Activated T-helper 1 cell treated with anti-CD3 and anti-CD28 coated beads, Interleukin-12 subunit alpha, Interleukin-12 subunit beta, Interleukin-2, Interleukin-4 antibody, amounts not matched to agents 30 ng/mL and 10 ng/mL and 1 ng/mL, durations not matched to agents 14 hours and 24 hours and 36 hours (primary cell): ENCODE measurements around the gene SLC28A1. TPM values are rescaled to one million over a fixed set of nuclear protein-coding genes. Genes with fewer than 3 reads are reported as not detected.

Experiments used
- DNase-seq: peaks from one replicate; pipeline ENCODE4 v3.0.0; 2021; ENCODE audit warnings: low spot score
- H3K27ac Mint-ChIP-seq: one replicate; pipeline ENCODE4 v1.8.0; 2021; ENCODE audit warnings: mild to moderate bottlenecking, mixed read lengths
- H3K27me3 Mint-ChIP-seq: one replicate; pipeline ENCODE4 v1.8.0; 2022; ENCODE audit warnings: mild to moderate bottlenecking, moderate library complexity, mixed read lengths; ENCODE audit not compliant: insufficient read depth
- H3K36me3 Mint-ChIP-seq: one replicate; pipeline ENCODE4 v1.8.0; 2021; ENCODE audit warnings: low read depth, mixed read lengths
- H3K4me1 Mint-ChIP-seq: one replicate; pipeline ENCODE4 v1.8.0; 2021; ENCODE audit warnings: low read depth, mixed read lengths
- H3K4me3 Mint-ChIP-seq: one replicate; pipeline ENCODE4 v1.8.0; 2021; ENCODE audit warnings: mild to moderate bottlenecking, moderate library complexity, mixed read lengths
- H3K9me3 Mint-ChIP-seq: one replicate; pipeline ENCODE4 v1.8.0; 2021; ENCODE audit warnings: mixed read lengths
- intact Hi-C: fragments of 100-400 bp; cut with micrococcal nuclease; formaldehyde crosslinking; loops from one replicate; pipeline ENCODE4 v1.15.1; 2024
- total RNA-seq: library from RNA; stranded (reverse); gene quantifications from 2 replicates; pipeline ENCODE4 v1.2.3, GENCODE V29; 2022

The SLC28A1 gene
- total RNA-seq, 1 donor from 2014 or later: not detected

DNA sequence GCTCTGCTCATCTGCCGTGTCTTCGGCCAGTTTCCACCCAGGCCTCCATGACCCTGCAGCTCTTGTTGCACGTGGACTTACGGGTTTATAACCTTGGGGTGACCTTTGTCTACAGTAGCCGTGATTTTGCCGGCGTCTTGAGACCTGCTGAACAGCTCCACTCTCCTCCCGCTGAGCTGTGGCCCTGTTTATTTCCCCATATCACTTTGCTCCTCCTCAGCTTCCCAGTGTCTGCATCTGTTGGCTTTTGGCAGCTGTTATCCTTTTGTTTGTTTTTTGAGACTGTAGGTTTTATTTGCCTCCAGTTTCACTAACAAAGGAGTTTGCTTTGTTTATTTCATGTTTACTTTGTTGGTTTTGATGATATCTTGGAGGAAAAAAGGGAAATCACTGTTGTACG lies 29.3 kb upstream of the SLC28A1 start:
- no peak for DNase-seq
- Mint-ChIP-seq H3K36me3 (no peaks in the 10 kb centered on the region), H3K4me3 (no peak overlapping the region), H3K27me3 (peaks cover 2% of the 10 kb centered on the region), H3K4me1 (no peaks in the 10 kb centered on the region), H3K9me3 (no peaks in the 10 kb centered on the region), H3K27ac (no peak overlapping the region)
- intact Hi-C loops: no loop called here

- no peaks in the 10 kb centered on the region for H3K4me1 Mint-ChIP-seq
- intact Hi-C loops: no loop called here
- no peak overlapping the region for H3K4me3 Mint-ChIP-seq
- no peaks in the 10 kb centered on the region for H3K9me3 Mint-ChIP-seq
- no peaks in the 10 kb centered on the region for H3K36me3 Mint-ChIP-seq
- H3K27ac Mint-ChIP-seq: no peak overlapping the region
- H3K27me3 Mint-ChIP-seq: peaks cover 2% of the 10 kb centered on the region
- DNase-seq: no peak
These were observed 28.7 kb upstream of the SLC28A1 start for GRCh38 chr15:84855765-84856164.

GRCh38 chr15:84856731-84857417 lies 27.6 kb upstream of the SLC28A1 start:
- DNase-seq: no peak
- Mint-ChIP-seq H3K27ac (no peak overlapping the region), H3K9me3 (no peaks in the 10 kb centered on the region), H3K4me3 (no peak overlapping the region), H3K36me3 (no peaks in the 10 kb centered on the region), H3K4me1 (no peaks in the 10 kb centered on the region), H3K27me3 (peaks cover 2% of the 10 kb centered on the region)
- intact Hi-C loops: no loop called here

DNA sequence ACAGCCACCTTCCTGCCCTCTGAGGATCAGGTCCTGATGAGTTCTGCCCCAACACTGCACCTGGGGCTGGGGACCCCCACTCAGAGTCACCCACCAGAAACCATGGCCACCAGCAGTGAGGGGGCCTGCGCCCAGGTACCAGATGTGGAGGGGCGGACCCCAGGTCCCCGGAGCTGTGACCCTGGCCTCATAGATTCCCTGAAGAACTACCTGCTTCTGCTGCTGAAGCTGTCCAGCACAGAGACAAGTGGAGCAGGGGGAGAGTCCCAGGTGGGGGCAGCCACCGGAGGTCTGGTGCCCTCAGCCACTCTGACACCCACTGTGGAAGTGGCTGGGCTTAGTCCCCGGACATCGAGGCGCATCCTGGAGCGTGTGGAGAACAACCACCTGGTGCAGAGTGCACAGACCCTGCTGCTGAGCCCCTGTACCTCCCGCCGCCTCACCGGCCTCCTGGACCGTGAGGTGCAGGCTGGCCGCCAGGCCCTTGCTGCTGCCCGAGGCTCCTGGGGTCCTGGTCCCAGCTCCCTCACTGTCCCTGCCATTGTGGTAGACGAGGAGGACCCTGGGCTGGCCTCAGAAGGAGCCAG lies 27.0 kb upstream of the SLC28A1 start:
- no peak for DNase-seq
- H3K4me1 Mint-ChIP-seq: no peaks in the 10 kb centered on the region
- H3K27ac Mint-ChIP-seq: no peak overlapping the region
- no peaks in the 10 kb centered on the region for H3K36me3 Mint-ChIP-seq
- no peak overlapping the region for H3K4me3 Mint-ChIP-seq
- no peaks in the 10 kb centered on the region for H3K9me3 Mint-ChIP-seq
- peaks cover 2% of the 10 kb centered on the region for H3K27me3 Mint-ChIP-seq
- intact Hi-C loops: no loop called here

GRCh38 chr15:84858231-84858630 lies 26.2 kb upstream of the SLC28A1 start:
- Mint-ChIP-seq H3K9me3 (no peaks in the 10 kb centered on the region), H3K4me3 (no peak overlapping the region), H3K27ac (no peak overlapping the region), H3K4me1 (no peaks in the 10 kb centered on the region), H3K36me3 (no peaks in the 10 kb centered on the region), H3K27me3 (peaks cover 2% of the 10 kb centered on the region)
- DNase-seq: no peak
- intact Hi-C loops: no loop called here

- intact Hi-C loops: no loop called here
- Mint-ChIP-seq H3K36me3 (no peaks in the 10 kb centered on the region), H3K27me3 (peaks cover 5% of the 10 kb centered on the region), H3K9me3 (no peaks in the 10 kb centered on the region), H3K4me3 (no peak overlapping the region), H3K27ac (no peak overlapping the region), H3K4me1 (no peaks in the 10 kb centered on the region)
- DNase-seq: no peak
These were observed 25.3 kb upstream of the SLC28A1 start for GRCh38 chr15:84859144-84859543.

- Mint-ChIP-seq H3K4me3 (no peak overlapping the region), H3K9me3 (no peaks in the 10 kb centered on the region), H3K4me1 (no peaks in the 10 kb centered on the region), H3K36me3 (no peaks in the 10 kb centered on the region), H3K27me3 (peaks cover 5% of the 10 kb centered on the region), H3K27ac (no peak overlapping the region)
- DNase-seq: no peak
- intact Hi-C loops: no loop called here
These were observed 24.8 kb upstream of the SLC28A1 start for GRCh38 chr15:84859651-84860050.

DNA sequence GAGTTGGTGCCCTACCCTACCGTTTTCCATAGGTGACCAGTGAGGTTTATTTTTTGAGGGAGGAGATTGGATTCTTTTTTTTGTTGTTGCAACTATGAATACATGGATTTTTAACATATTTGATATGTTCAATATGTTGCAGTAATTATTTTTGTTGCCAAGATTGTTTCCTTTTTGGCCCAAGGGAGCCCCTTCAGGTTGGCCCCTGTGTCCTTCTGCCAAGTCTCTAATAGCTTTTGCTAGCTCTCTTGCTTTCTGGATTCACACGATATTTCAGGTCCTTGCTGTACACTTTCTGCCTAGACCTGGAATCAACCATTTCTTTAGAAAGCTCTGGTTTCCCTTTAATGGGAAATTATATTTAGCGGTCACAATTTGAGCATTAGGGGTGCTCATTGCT lies 22.7 kb upstream of the SLC28A1 start:
- peaks cover 3% of the 10 kb centered on the region for H3K27me3 Mint-ChIP-seq
- H3K4me3 Mint-ChIP-seq: no peak overlapping the region
- no peak for DNase-seq
- H3K27ac Mint-ChIP-seq: no peak overlapping the region
- H3K36me3 Mint-ChIP-seq: no peaks in the 10 kb centered on the region
- H3K4me1 Mint-ChIP-seq: no peaks in the 10 kb centered on the region
- intact Hi-C loops: no loop called here
- H3K9me3 Mint-ChIP-seq: no peaks in the 10 kb centered on the region

DNA sequence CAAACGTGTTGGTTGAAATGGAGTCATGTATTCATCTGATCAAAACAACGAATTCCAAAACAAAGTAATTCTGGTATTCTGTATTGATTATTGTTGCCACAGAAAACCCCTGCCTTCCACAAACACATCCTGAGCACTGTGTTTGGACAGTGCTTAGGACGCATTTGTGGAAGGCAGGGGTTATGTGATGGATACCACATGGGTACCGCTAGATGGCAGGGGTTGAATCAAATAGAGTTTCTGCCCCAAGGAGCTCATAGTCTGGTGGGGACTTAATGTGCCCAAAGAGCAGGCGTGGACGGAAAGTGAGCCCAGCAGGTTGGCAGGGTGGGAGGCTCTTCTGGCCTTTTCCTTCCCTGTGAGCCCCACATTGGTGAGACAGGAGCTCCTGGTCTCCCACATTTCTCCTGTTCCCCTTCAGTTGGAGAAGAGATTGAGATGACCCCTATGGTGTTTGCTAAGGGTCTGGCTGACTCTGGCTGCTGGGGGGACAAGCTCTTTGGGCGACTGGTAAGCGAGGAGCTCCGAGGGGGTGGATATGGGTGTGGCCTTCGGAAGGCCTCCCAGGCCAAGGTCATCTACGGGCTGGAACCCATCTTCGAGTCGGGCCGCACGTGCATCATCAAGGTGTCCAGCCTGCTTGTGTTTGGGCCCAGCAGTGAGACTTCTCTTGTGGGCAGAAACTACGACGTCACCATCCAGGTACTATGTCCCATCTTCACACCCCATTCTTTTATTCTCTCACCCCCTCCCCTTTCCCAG lies 22.1 kb upstream of the SLC28A1 start:
- no peaks in the 10 kb centered on the region for H3K9me3 Mint-ChIP-seq
- H3K27me3 Mint-ChIP-seq: peaks cover 3% of the 10 kb centered on the region
- intact Hi-C loops: no loop called here
- no peak overlapping the region for H3K27ac Mint-ChIP-seq
- no peaks in the 10 kb centered on the region for H3K4me1 Mint-ChIP-seq
- H3K4me3 Mint-ChIP-seq: no peak overlapping the region
- DNase-seq: no peak
- H3K36me3 Mint-ChIP-seq: no peaks in the 10 kb centered on the region

DNA sequence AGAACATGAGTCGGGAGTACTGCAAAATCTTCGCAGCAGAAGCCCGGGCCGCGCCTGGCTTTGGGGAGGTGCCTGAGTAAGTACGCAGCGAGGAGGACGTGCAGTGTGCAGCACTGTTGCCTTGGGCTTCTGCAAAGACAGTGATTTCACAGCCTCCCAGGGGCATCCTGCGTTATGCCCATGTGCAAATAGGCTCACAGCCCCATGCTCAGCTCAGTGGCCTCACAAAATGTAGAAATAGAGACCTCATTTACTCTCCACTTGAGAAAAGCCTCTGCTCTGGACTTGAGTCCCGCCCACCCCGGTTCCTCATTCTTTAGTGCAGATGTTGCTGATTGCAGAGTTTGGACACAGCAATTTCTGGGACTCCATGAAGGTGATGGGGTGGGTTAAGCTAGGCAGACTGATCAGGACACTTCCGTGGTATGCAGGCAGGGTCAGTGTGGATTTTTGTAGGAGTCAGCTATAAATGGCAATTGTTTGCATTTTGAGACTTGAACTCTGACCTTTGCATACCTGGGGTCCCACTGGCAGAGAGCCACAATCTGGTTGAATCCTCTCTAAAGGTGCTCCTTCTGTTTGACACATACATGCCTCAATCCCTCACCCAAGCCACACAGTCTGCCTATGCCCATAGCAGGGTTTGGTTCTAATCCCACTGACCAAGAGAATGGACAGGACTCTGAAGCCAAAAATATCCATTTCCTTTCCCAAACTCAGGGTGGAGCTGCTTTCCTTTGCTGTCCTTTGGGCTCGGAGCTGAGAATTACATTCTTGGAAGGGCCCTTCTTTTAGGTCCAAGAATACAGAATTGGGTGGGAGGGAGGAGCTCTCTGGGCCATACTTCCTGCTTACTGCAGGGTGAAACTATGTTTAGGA lies 20.7 kb upstream of the SLC28A1 start:
- peaks cover 3% of the 10 kb centered on the region for H3K27me3 Mint-ChIP-seq
- no peaks in the 10 kb centered on the region for H3K4me1 Mint-ChIP-seq
- no peak overlapping the region for H3K4me3 Mint-ChIP-seq
- no peaks in the 10 kb centered on the region for H3K36me3 Mint-ChIP-seq
- DNase-seq: no peak
- H3K9me3 Mint-ChIP-seq: no peaks in the 10 kb centered on the region
- intact Hi-C loops: no loop called here
- no peak overlapping the region for H3K27ac Mint-ChIP-seq

DNA sequence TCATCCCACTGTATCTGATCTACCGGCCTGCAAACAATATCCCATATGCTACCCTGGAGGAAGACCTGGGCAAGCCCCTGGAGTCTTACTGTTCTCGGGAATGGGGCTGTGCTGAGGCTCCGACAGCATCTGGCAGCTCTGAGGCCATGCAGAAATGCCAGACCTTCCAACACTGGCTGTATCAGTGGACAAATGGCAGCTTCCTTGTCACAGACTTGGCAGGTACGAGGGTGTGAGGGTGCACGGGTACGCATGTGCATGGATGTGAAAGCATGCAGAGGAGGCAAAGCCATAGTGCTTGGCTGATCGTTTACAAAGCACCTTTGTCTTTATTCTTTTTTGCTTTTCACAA lies 20.0 kb upstream of the SLC28A1 start:
- no peaks in the 10 kb centered on the region for H3K36me3 Mint-ChIP-seq
- peaks cover 3% of the 10 kb centered on the region for H3K27me3 Mint-ChIP-seq
- H3K4me3 Mint-ChIP-seq: no peak overlapping the region
- no peaks in the 10 kb centered on the region for H3K9me3 Mint-ChIP-seq
- intact Hi-C loops: no loop called here
- no peak overlapping the region for H3K27ac Mint-ChIP-seq
- no peak for DNase-seq
- no peaks in the 10 kb centered on the region for H3K4me1 Mint-ChIP-seq

DNA sequence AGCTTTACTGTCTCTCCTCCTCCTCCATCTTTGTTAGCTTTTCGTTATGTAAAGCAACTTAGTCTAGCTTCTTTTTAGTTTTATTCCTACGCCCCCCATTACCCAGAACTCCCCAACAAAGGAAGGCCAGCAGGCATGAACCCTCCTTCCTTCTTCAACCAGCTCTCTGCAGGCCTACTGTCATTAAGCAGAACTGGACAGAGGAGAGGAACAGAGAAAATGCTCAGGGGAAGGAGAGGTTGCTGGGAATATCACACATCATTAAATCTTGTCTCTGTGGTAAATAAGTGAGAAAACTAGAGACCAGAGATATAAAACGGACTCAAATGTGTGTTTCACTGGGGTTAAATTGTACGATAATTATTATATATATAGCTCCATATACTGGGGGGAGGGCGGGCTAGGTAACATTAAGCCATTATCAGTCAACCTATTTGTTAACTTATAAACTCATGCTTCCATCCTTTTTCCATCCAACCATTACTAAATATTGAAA lies 19.3 kb upstream of the SLC28A1 start:
- Mint-ChIP-seq H3K27ac (no peak overlapping the region), H3K4me3 (no peak overlapping the region), H3K9me3 (no peaks in the 10 kb centered on the region), H3K27me3 (peaks cover 3% of the 10 kb centered on the region), H3K36me3 (no peaks in the 10 kb centered on the region), H3K4me1 (no peaks in the 10 kb centered on the region)
- intact Hi-C loops: no loop called here
- DNase-seq: no peak
